Left renal pelvis (tissue), 4 donors: ENCODE measurements around the gene POU2F3. TPM values are rescaled to one million over a fixed set of nuclear protein-coding genes. Genes with fewer than 3 reads are reported as not detected.
"Not testable (repeated sequence)": the region's sequence is repeated elsewhere in the genome, so short reads cannot be mapped to it uniquely, and the experiment has no call there.

Experiments used
- DNase-seq, 4 donors: peaks; one replicate each; pipeline ENCODE4 v3.0.0-alpha.2; 2013; ENCODE audit warnings: low read depth in 4 of 4, low spot score in 3 of 4
- polyA plus RNA-seq, 4 donors: library from polyadenylated mRNA; unstranded; fragments of 120-200 nt; gene quantifications; one replicate each; pipeline ENCODE4 v1.2.1, GENCODE V29; 2013; ENCODE audit not compliant: insufficient read length in 4 of 4

POU2F3 gene
- polyA plus RNA-seq, 4 donors: 0.47 to 2.7 (median 0.89) TPM

- no peak for DNase-seq
Measured at GRCh38 chr11:120245434-120245833, 5.5 kb downstream of the POU2F3 start.

- no peak for DNase-seq
Measured at GRCh38 chr11:120248551-120249278, 8.8 kb downstream of the POU2F3 start.

- DNase-seq: no peak
Measured at GRCh38 chr11:120249279-120250262, 9.6 kb downstream of the POU2F3 start.

- not testable (repeated sequence) for DNase-seq
Measured at GRCh38 chr11:120253377-120253776, 13.4 kb downstream of the POU2F3 start.

- DNase-seq: peak in 1 of 4 donors; percentile 33
Measured at GRCh38 chr11:120254788-120255518, 15.0 kb downstream of the POU2F3 start.

- no peak for DNase-seq
Measured at GRCh38 chr11:120255519-120255866, 15.6 kb downstream of the POU2F3 start.

GRCh38 chr11:120256178-120256577, 16.2 kb downstream of the POU2F3 start:
- no peak for DNase-seq

- DNase-seq: no peak
Measured at GRCh38 chr11:120256779-120257178, 16.8 kb downstream of the POU2F3 start.

- DNase-seq: no peak
Measured at GRCh38 chr11:120257346-120257745, 17.4 kb downstream of the POU2F3 start.

- no peak for DNase-seq
Measured at GRCh38 chr11:120258661-120259060, 18.7 kb downstream of the POU2F3 start.

- no peak for DNase-seq
Measured at GRCh38 chr11:120259241-120259640, 19.3 kb downstream of the POU2F3 start.

- DNase-seq: no peak
Measured at GRCh38 chr11:120259988-120260565, 20.1 kb downstream of the POU2F3 start.

- no peak for DNase-seq
Measured at GRCh38 chr11:120260616-120261015, 20.7 kb downstream of the POU2F3 start.

GRCh38 chr11:120261321-120261720, 21.4 kb downstream of the POU2F3 start:
- no peak for DNase-seq

- no peak for DNase-seq
Measured at GRCh38 chr11:120261931-120262330, 22.0 kb downstream of the POU2F3 start.

- DNase-seq: no peak
Measured at GRCh38 chr11:120267319-120267718, 27.4 kb downstream of the POU2F3 start.

- DNase-seq: no peak
Measured at GRCh38 chr11:120268686-120269085, 28.7 kb downstream of the POU2F3 start.

GRCh38 chr11:120270386-120270785, 30.4 kb downstream of the POU2F3 start:
- no peak for DNase-seq

- DNase-seq: no peak
Measured at GRCh38 chr11:120271672-120272071, 31.7 kb downstream of the POU2F3 start.

- DNase-seq: no peak
Measured at GRCh38 chr11:120272303-120272702, 32.4 kb downstream of the POU2F3 start.

GRCh38 chr11:120273432-120273831, 33.5 kb downstream of the POU2F3 start:
- no peak for DNase-seq
